H1 (cell line): ENCODE results near the gene GNAQ. TPM values are rescaled to one million over a fixed set of nuclear protein-coding genes. Genes with fewer than 3 reads are reported as not detected.

ENCODE experiments used
- CTCF ChIA-PET: fragments of 300-600 bp; sonication (Branson Sonifier 250); formaldehyde crosslinking; loops from one replicate; lab custom pipeline; 2021; ENCODE audit not compliant: partially characterized antibody; lab: Charles Lee
- POLR2A ChIA-PET: fragments of 300-600 bp; sonication (Branson Sonifier 250); formaldehyde crosslinking; loops from one replicate; lab custom pipeline; 2021; ENCODE audit warnings: inconsistent platforms; ENCODE audit not compliant: partially characterized antibody; lab: Charles Lee
- DNase-seq, 2 experiments: peaks; one replicate each; pipeline versions ENCODE4 v3.0.0 to v3.0.0-alpha.2; 2010 to 2022; ENCODE audit warnings: low spot score in 2 of 2, low read depth in 1 of 2, mixed read lengths in 1 of 2
- FAIRE-seq: peaks from 2 replicates; lab custom pipeline; 2011; peaks lifted over from hg19 to GRCh38; lab: Jason Lieb, UNC
- H2AFZ ChIP-seq: 2 replicates; pipeline ENCODE4 v1.8.1; 2012; ENCODE audit warnings: low read length, inconsistent platforms
- H2AK5ac ChIP-seq: 2 replicates; pipeline ENCODE4 v1.6.1; 2013; ENCODE audit warnings: low read depth, low read length
- H2BK120ac ChIP-seq: replicated peaks from 2 replicates; pipeline ENCODE3; 2013; ENCODE audit warnings: low read depth, low read length, inconsistent platforms
- H2BK12ac ChIP-seq: 2 replicates; pipeline ENCODE4 v1.6.1; 2013; ENCODE audit warnings: low read depth, low read length
- H2BK15ac ChIP-seq: 2 replicates; pipeline ENCODE4 v1.6.1; 2013; ENCODE audit warnings: low read length
- H2BK20ac ChIP-seq: 2 replicates; pipeline ENCODE4 v1.6.1; 2013; ENCODE audit warnings: low read length
- H2BK5ac ChIP-seq: 2 replicates; pipeline ENCODE4 v1.6.1; 2013; ENCODE audit warnings: low read depth, low read length
- H3K14ac ChIP-seq: 2 replicates; pipeline ENCODE4 v1.6.1; 2013; ENCODE audit warnings: inconsistent platforms; ENCODE audit not compliant: insufficient read length
- H3K18ac ChIP-seq: 2 replicates; pipeline ENCODE4 v1.6.1; 2013; ENCODE audit warnings: low read length; ENCODE audit errors: extremely low read depth
- H3K23ac ChIP-seq: 2 replicates; pipeline ENCODE4 v1.6.1; 2013; ENCODE audit warnings: inconsistent platforms; ENCODE audit not compliant: insufficient read length
- H3K23me2 ChIP-seq: 2 replicates; pipeline ENCODE4 v1.6.1; 2013; ENCODE audit warnings: low read depth, low read length
- H3K27ac ChIP-seq: 2 replicates; pipeline ENCODE4 v1.6.1; 2011; ENCODE audit warnings: low read depth, low read length, inconsistent platforms
- H3K27me3 ChIP-seq, 4 experiments: replicated peaks in 1 of 4; 1 replicate in 1 of 4; 2 replicates in 3 of 4; pipeline versions ENCODE4 v1.6.1 to v1.8.1; 2011 to 2013; ENCODE audit warnings: low read length in 3 of 4, mild to moderate bottlenecking in 3 of 4, inconsistent platforms in 2 of 4, mixed read lengths in 2 of 4, moderate library complexity in 1 of 4; ENCODE audit not compliant: control insufficient read depth in 3 of 4, insufficient read depth in 3 of 4; ENCODE audit errors: extremely low read depth in 1 of 4
- H3K36me3 ChIP-seq, 4 experiments: 2 replicates each; pipeline versions ENCODE4 v1.6.1 to v1.8.1; 2011 to 2013; ENCODE audit warnings: mild to moderate bottlenecking in 4 of 4, low read length in 3 of 4, moderate library complexity in 2 of 4, control low read depth in 1 of 4, inconsistent platforms in 1 of 4; ENCODE audit not compliant: insufficient read depth in 4 of 4, control insufficient read depth in 2 of 4
- H3K4ac ChIP-seq: replicated peaks from 2 replicates; pipeline ENCODE3; 2013; ENCODE audit warnings: low read length, low read depth, mixed read lengths, inconsistent platforms; ENCODE audit not compliant: insufficient read length
- H3K4me1 ChIP-seq, 4 experiments: replicated peaks in 1 of 4; 1 replicate in 1 of 4; 2 replicates in 3 of 4; pipeline versions ENCODE4 v1.6.1 to v1.8.1; 2011 to 2013; ENCODE audit warnings: low read length in 3 of 4, inconsistent platforms in 2 of 4, mixed read lengths in 1 of 4; ENCODE audit not compliant: insufficient read depth in 4 of 4, control insufficient read depth in 3 of 4
- H3K4me2 ChIP-seq, 2 experiments: 2 replicates each; pipeline versions ENCODE4 v1.6.1 to v1.8.1; 2011 to 2013; ENCODE audit warnings: low read depth in 2 of 2, low read length in 2 of 2, control low read depth in 1 of 2, inconsistent platforms in 1 of 2, mild to moderate bottlenecking in 1 of 2; ENCODE audit not compliant: insufficient read depth in 1 of 2
- H3K4me3 ChIP-seq, 4 experiments: fragments of 200-600, 300-600 bp in 1 of 4; sonication (generic), shearing (Covaris generic), sonication (Bioruptor Twin) in 1 of 4; 2 replicates each; pipeline versions ENCODE4 v1.5.1 to v1.8.1; 2011 to 2016; ENCODE audit warnings: low read length in 4 of 4, low read depth in 3 of 4, control low read depth in 2 of 4, inconsistent platforms in 2 of 4, mild to moderate bottlenecking in 2 of 4, mixed read lengths in 1 of 4, moderate library complexity in 1 of 4; ENCODE audit not compliant: insufficient read depth in 2 of 4; ENCODE audit errors: extremely low read depth in 1 of 4
- H3K56ac ChIP-seq: replicated peaks from 2 replicates; pipeline ENCODE3; 2013; ENCODE audit warnings: low read depth, mild to moderate bottlenecking, mixed read lengths, low read length, inconsistent platforms; ENCODE audit not compliant: insufficient read length
- H3K79me1 ChIP-seq: 2 replicates; pipeline ENCODE4 v1.6.1; 2013; ENCODE audit warnings: low read depth, low read length, control low read depth
- H3K79me2 ChIP-seq, 2 experiments: 2 replicates each; pipeline versions ENCODE4 v1.6.1 to v1.8.1; 2012 to 2013; ENCODE audit warnings: low read length in 2 of 2, mild to moderate bottlenecking in 2 of 2, inconsistent platforms in 1 of 2; ENCODE audit not compliant: insufficient read depth in 2 of 2, control insufficient read depth in 1 of 2
- H3K9ac ChIP-seq, 4 experiments: replicated peaks in 1 of 4; 1 replicate in 1 of 4; 2 replicates in 3 of 4; pipeline versions ENCODE4 v1.6.1 to v1.8.1; 2011 to 2013; ENCODE audit warnings: low read depth in 3 of 4, low read length in 3 of 4, control low read depth in 2 of 4, mild to moderate bottlenecking in 2 of 4, moderate library complexity in 2 of 4, inconsistent platforms in 1 of 4; ENCODE audit errors: extremely low read depth in 1 of 4
- H3K9me3 ChIP-seq, 2 experiments: 2 replicates each; pipeline versions ENCODE4 v1.6.1 to v1.8.1; 2012 to 2013; ENCODE audit warnings: mild to moderate bottlenecking in 2 of 2, moderate library complexity in 2 of 2, control low read depth in 1 of 2, inconsistent platforms in 1 of 2, low read depth in 1 of 2, low read length in 1 of 2, mixed read lengths in 1 of 2; ENCODE audit not compliant: insufficient read depth in 2 of 2
- H4K20me1 ChIP-seq, 2 experiments: replicated peaks in 1 of 2; 2 replicates each; pipeline versions ENCODE3 to v1.8.1; 2011 to 2013; ENCODE audit warnings: inconsistent platforms in 2 of 2, low read length in 2 of 2, mild to moderate bottlenecking in 1 of 2; ENCODE audit not compliant: insufficient read depth in 2 of 2, control insufficient read depth in 1 of 2
- H4K5ac ChIP-seq: 2 replicates; pipeline ENCODE4 v1.6.1; 2013; ENCODE audit warnings: low read length, low read depth, mixed read lengths, inconsistent platforms; ENCODE audit not compliant: insufficient read length
- H4K8ac ChIP-seq: 2 replicates; pipeline ENCODE4 v1.8.0; 2013; ENCODE audit warnings: mild to moderate bottlenecking, moderate library complexity, low read length, inconsistent platforms; ENCODE audit not compliant: insufficient read depth; ENCODE audit errors: extremely low read depth
- H4K91ac ChIP-seq: replicated peaks from 2 replicates; pipeline ENCODE3; 2013; ENCODE audit warnings: low read length, mixed read lengths, inconsistent platforms; ENCODE audit not compliant: insufficient read length
- BRCA1 ChIP-seq: IDR thresholded peaks from 2 replicates; pipeline ENCODE4 v1.6.1; 2012; ENCODE audit warnings: low read depth, low read length, improper control_type of control experiment
- EGR1 ChIP-seq: IDR thresholded peaks from 2 replicates; pipeline ENCODE4 v1.6.1; 2011; ENCODE audit warnings: low read depth, low read length, borderline replicate concordance
- JUN ChIP-seq: IDR thresholded peaks from 2 replicates; pipeline ENCODE4 v1.6.1; 2011; ENCODE audit warnings: low read depth, mild to moderate bottlenecking, improper control_type of control experiment, low read length
- KDM4A ChIP-seq: IDR thresholded peaks from one replicate; pipeline ENCODE4 v1.7.1; 2012; ENCODE audit warnings: low read depth, mild to moderate bottlenecking, moderate library complexity, low read length, inconsistent platforms; ENCODE audit not compliant: severe bottlenecking
- POU5F1 ChIP-seq: IDR thresholded peaks from 2 replicates; pipeline ENCODE4 v1.6.1; 2011; ENCODE audit warnings: low read depth, mild to moderate bottlenecking, low read length, moderate library complexity
- RNF2 ChIP-seq: fragments of 200-900, 300-1000 bp; sonication (generic); IDR thresholded peaks from 2 replicates; pipeline ENCODE4 v1.7.1; 2016; ENCODE audit warnings: borderline replicate concordance, low read depth, mild to moderate bottlenecking, antibody characterized with exemption, low read length; ENCODE audit not compliant: poor library complexity, severe bottlenecking; ENCODE audit errors: missing control alignments
- WGBS, 2 experiments: shearing (Covaris generic) in 1 of 2; methylation state at CpG; one replicate each; pipeline versions ENCODE4 v1.1.6 to v1.1.7; 2013 to 2015; ENCODE audit warnings: low lambda C conversion rate in 2 of 2, mixed read lengths in 2 of 2, inconsistent platforms in 1 of 2, low coverage in 1 of 2, missing lambda C conversion rate in 1 of 2; ENCODE audit not compliant: insufficient replicate concordance in 2 of 2, insufficient coverage in 1 of 2, insufficient read length in 1 of 2; ENCODE audit errors: extremely low coverage in 1 of 2, missing lambda C conversion rate in 1 of 2; 5-methylcytosine and 5-hydroxymethylcytosine counted together
- polyA plus RNA-seq, 7 experiments: library from polyadenylated mRNA; depleted of rRNA in 3 of 7; stranded (reverse) in 5 of 7; unstranded in 2 of 7; fragments of >200 nt in 5 of 7; fragments of 200-250 nt in 2 of 7; gene quantifications; 1 replicate in 5 of 7; 2 replicates in 1 of 7; 4 replicates in 1 of 7; pipeline versions ENCODE4 v1.2.1 to v1.2.3, GENCODE V29; 2011 to 2013; ENCODE audit warnings: missing spikeins in 2 of 7, mixed read lengths in 2 of 7
- total RNA-seq: library from RNA; stranded (reverse); fragmentation: NEBNext Ultra II Directional; extraction: Animal tissue kit (Norgen Biotek cat#: 25700); gene quantifications from 2 replicates; pipeline ENCODE4 v1.2.1, GENCODE V29; 2021

The GNAQ gene
- total and polyA plus RNA-seq, 2 of the 8 experiments (the other 6 are each of a cell fraction or from before 2014, with no cell fraction given): 22.8 to 63.8 TPM

GRCh38 chr9:78044189-78044588, 12.6 kb upstream of the GNAQ start:
- Histone ChIP-seq H2BK12ac (no peak overlapping the region), H3K4me1 (peaks cover 0 to 4% (median 0%) of the 10 kb centered on the region in 4 experiments; a peak in 1 of 7 replicates), H4K91ac (no peak overlapping the region), H3K4ac (no peak overlapping the region), H3K27ac (no peak overlapping the region), H3K9ac (no peak overlapping the region), H2BK15ac (no peak overlapping the region), H3K4me3 (no peak overlapping the region), H3K79me1 (no peaks in the 10 kb centered on the region), H4K5ac (no peak overlapping the region), H3K4me2 (no peak overlapping the region), H2BK120ac (no peak overlapping the region), H2BK20ac (no peak overlapping the region), H3K18ac (no peak overlapping the region), H3K79me2 (no peaks in the 10 kb centered on the region), H2BK5ac (no peak overlapping the region), H3K14ac (no peak overlapping the region), H3K36me3 (no peaks in the 10 kb centered on the region), H2AK5ac (no peak overlapping the region), H3K23ac (no peak overlapping the region), H3K23me2 (no peaks in the 10 kb centered on the region), H3K27me3 (no peaks in the 10 kb centered on the region), H3K9me3 (no peaks in the 10 kb centered on the region), H4K20me1 (no peaks in the 10 kb centered on the region), H3K56ac (no peak overlapping the region), H2AFZ (no peak overlapping the region), H4K8ac (no peak overlapping the region)
- 87% methylated on average over 4 of the region's 4 CpGs; no CpG with 5 or more reads in 1 of the 2 experiments for WGBS, 2 experiments
- ChIA-PET POLR2A (interaction anchor here (1.8 kb wide), 1 partner anchor 12 kb away, joined by 8 read pairs; no protein-coding TSS in a partner anchor), CTCF (interaction anchor here (1.0 to 1.3 kb wide), 3 partner anchors 9 to 254 kb away, joined by 3 to 4 read pairs (median 3); no protein-coding TSS in a partner anchor)
- DNase-seq: no peak
- FAIRE-seq: no peak
- no peak for TF ChIP-seq JUN
- no peak for TF ChIP-seq POU5F1
- no peak for TF ChIP-seq KDM4A
- TF ChIP-seq RNF2: no peak
- no peak for TF ChIP-seq BRCA1
- TF ChIP-seq EGR1: no peak
